Activated B cell treated with CpG ODN at 0.5 μM for 24 hours (primary cell): ENCODE data around the gene AGBL3. TPM values are rescaled to one million over a fixed set of nuclear protein-coding genes. Genes with fewer than 3 reads are reported as not detected.

ENCODE experiments used
- ATAC-seq: fragments of 200-7000 bp; cut with Tn5 transposase; one replicate; pipeline ENCODE4 v1.10.0; 2021; ENCODE audit warnings: low read depth, mild to moderate bottlenecking, moderate library complexity
- CTCF ChIA-PET: fragments of 350-600 bp; sonication (Branson Sonifier 250); formaldehyde crosslinking; loops from one replicate; lab custom pipeline; 2021; ENCODE audit warnings: antibody characterized with exemption; lab: Charles Lee
- POLR2A ChIA-PET: fragments of 350-600 bp; sonication (Branson Sonifier 250); formaldehyde crosslinking; loops from one replicate; lab custom pipeline; 2021; ENCODE audit warnings: antibody characterized with exemption; lab: Charles Lee
- DNase-seq: peaks from one replicate; pipeline ENCODE4 v3.0.0; 2022
- H3K27ac Mint-ChIP-seq: one replicate; pipeline ENCODE4 v1.8.0; 2020; ENCODE audit warnings: mixed read lengths
- H3K27me3 Mint-ChIP-seq: one replicate; pipeline ENCODE4 v1.8.0; 2021; ENCODE audit warnings: mixed read lengths
- H3K36me3 Mint-ChIP-seq: one replicate; pipeline ENCODE4 v1.8.0; 2021; ENCODE audit warnings: low read depth, mixed read lengths
- H3K4me1 Mint-ChIP-seq: one replicate; pipeline ENCODE4 v1.8.0; 2021; ENCODE audit warnings: mixed read lengths
- H3K4me3 Mint-ChIP-seq: one replicate; pipeline ENCODE4 v1.8.0; 2020; ENCODE audit warnings: mild to moderate bottlenecking, mixed read lengths
- H3K9me3 Mint-ChIP-seq: one replicate; pipeline ENCODE4 v1.8.0; 2020; ENCODE audit warnings: mixed read lengths
- intact Hi-C: fragments of 100-400 bp; cut with micrococcal nuclease; formaldehyde crosslinking; loops from one replicate; pipeline ENCODE4 v1.15.1; 2024
- total RNA-seq: library from RNA; stranded (reverse); gene quantifications from 2 replicates; pipeline ENCODE4 v1.2.3, GENCODE V29; 2022
- TF ChIP-seq, protein P1 (sequence below): fragments of 200-600 bp; IDR thresholded peaks from one replicate; pipeline ENCODE4 v1.8.0; 2022; ENCODE audit warnings: antibody characterized with exemption, mild to moderate bottlenecking

AGBL3 gene
- total RNA-seq, 1 donor from 2014 or later = 9.6 TPM

DNA sequence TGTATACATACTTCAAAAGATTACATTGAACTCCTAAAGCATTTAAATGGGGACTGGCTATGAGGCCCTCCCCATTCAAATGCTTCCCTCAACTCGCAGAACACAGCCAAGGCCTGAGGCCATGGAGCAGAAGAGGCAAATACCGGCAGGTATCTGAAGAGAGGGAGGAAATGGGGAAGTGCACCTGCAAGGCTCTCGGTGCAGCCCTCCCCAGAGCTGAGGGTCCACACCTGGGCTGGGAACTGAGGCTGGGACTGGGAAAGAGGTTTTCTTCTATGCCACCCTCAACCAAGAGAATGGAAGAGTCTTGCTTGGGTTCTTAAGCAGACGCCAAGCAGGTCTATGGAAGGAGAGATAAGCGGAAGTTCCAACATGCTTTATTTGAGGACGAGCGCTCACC is 197.2 kb downstream of the AGBL3 start:
- TF ChIP-seq, protein P1, sequence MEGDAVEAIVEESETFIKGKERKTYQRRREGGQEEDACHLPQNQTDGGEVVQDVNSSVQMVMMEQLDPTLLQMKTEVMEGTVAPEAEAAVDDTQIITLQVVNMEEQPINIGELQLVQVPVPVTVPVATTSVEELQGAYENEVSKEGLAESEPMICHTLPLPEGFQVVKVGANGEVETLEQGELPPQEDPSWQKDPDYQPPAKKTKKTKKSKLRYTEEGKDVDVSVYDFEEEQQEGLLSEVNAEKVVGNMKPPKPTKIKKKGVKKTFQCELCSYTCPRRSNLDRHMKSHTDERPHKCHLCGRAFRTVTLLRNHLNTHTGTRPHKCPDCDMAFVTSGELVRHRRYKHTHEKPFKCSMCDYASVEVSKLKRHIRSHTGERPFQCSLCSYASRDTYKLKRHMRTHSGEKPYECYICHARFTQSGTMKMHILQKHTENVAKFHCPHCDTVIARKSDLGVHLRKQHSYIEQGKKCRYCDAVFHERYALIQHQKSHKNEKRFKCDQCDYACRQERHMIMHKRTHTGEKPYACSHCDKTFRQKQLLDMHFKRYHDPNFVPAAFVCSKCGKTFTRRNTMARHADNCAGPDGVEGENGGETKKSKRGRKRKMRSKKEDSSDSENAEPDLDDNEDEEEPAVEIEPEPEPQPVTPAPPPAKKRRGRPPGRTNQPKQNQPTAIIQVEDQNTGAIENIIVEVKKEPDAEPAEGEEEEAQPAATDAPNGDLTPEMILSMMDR = no peak
- ChIA-PET CTCF (no interaction called here), POLR2A (no interaction called here)
- Mint-ChIP-seq H3K4me1 (peaks cover 32% of the 10 kb centered on the region), H3K27me3 (no peaks in the 10 kb centered on the region), H3K9me3 (peaks cover 22% of the 10 kb centered on the region), H3K36me3 (peaks cover 89% of the 10 kb centered on the region), H3K4me3 (no peak overlapping the region), H3K27ac (no peak overlapping the region)
- no peak for DNase-seq
- intact Hi-C loops = no loop called here
- ATAC-seq = no peak

GRCh38 chr7:135184254-135184841 is 198.0 kb downstream of the AGBL3 start:
- peaks cover 92% of the 10 kb centered on the region for H3K36me3 Mint-ChIP-seq

More at GRCh38 chr7:135184254-135184841, 198.0 kb downstream of the AGBL3 start:
- ChIA-PET CTCF (no interaction called here), POLR2A (interaction anchor here (5.4 to 6.3 kb wide), 2 partner anchors 15 to 25 kb away, joined by 62 to 125 read pairs; partner anchors contain the start of genes CYREN and WDR91)
- Mint-ChIP-seq H3K27me3 (no peaks in the 10 kb centered on the region), H3K4me1 (peaks cover 41% of the 10 kb centered on the region), H3K4me3 (no peak overlapping the region), H3K27ac (no peak overlapping the region), H3K9me3 (peaks cover 22% of the 10 kb centered on the region)
- DNase-seq = no peak
- no peak for ATAC-seq
- TF ChIP-seq, protein P1 = no peak
- intact Hi-C loops = no loop called here

Other genes with a start within 250 kb of the AGBL3 start
- gene CALD1, start 206.9 kb upstream of the AGBL3 start, total RNA-seq = 0.15 and 0.33 TPM in 2 replicates
- gene TMEM140, start 161.6 kb downstream of the AGBL3 start, total RNA-seq = 18.6 and 20.9 TPM in 2 replicates
- gene CYREN, start 184.2 kb downstream of the AGBL3 start, total RNA-seq = 78.2 and 79.3 TPM in 2 replicates
- gene WDR91, start 225.0 kb downstream of the AGBL3 start, total RNA-seq = 59.5 and 60.1 TPM in 2 replicates
- not detected in 2 replicates for gene STRA8, start 247.3 kb downstream of the AGBL3 start, total RNA-seq